RWPE1 (cell line): ENCODE measurements around the gene SLU7.

Experiments used
- CTCF ChIA-PET: fragments of 350-600 bp; sonication (Branson Sonifier 250); formaldehyde crosslinking; extraction: SDS; loops from one replicate; lab custom pipeline; 2021; lab: Yijun Ruan, JAX
- POLR2A ChIA-PET: fragments of 400-600 bp; formaldehyde crosslinking; extraction: SDS; loops from one replicate; lab custom pipeline; 2020; ENCODE audit warnings: antibody characterized with exemption; ENCODE audit not compliant: low non-redundant PET; lab: Yijun Ruan, JAX
- DNase-seq: peaks from one replicate; pipeline ENCODE4 v3.0.0; 2012; ENCODE audit warnings: low spot score
- H3K27ac ChIP-seq: fragments of 450-650 bp; 2 replicates; pipeline ENCODE4 v1.5.1; 2017
- CTCF ChIP-seq: fragments of 450-650 bp; conservative IDR thresholded peaks from 2 replicates; pipeline ENCODE4 v1.5.1; 2017; ENCODE audit warnings: low read depth, mild to moderate bottlenecking

Gene SLU7

GRCh38 chr5:160445132-160445531, 26.3 kb upstream of the SLU7 start:
- no peak for DNase-seq
- POLR2A ChIA-PET: no interaction called here
- no peak for TF ChIP-seq CTCF
- CTCF ChIA-PET: no interaction called here
- H3K27ac ChIP-seq: no peak overlapping the region

GRCh38 chr5:160444407-160444806, 25.5 kb upstream of the SLU7 start:
- DNase-seq: no peak
- no peak for TF ChIP-seq CTCF
- ChIA-PET POLR2A (no interaction called here), CTCF (no interaction called here)
- no peak overlapping the region for H3K27ac ChIP-seq

GRCh38 chr5:160442824-160443431, 24.0 kb upstream of the SLU7 start:
- no peak for TF ChIP-seq CTCF
- ChIA-PET POLR2A (no interaction called here), CTCF (interaction anchor here (0.9 kb wide), 1 partner anchor 19 kb away, joined by 4 read pairs; no protein-coding TSS in a partner anchor)
- DNase-seq: no peak
- H3K27ac ChIP-seq: no peak overlapping the region

- ChIA-PET CTCF (interaction anchor here (0.6 kb wide), 1 partner anchor 1432 kb away, joined by 3 read pairs; no protein-coding TSS in a partner anchor), POLR2A (interaction anchor here (0.6 kb wide), 1 partner anchor 22 kb away, joined by 8 read pairs; the partner anchor contains the start of gene SLU7)
- no peak for TF ChIP-seq CTCF
- no peak for DNase-seq
- H3K27ac ChIP-seq: no peak overlapping the region
Observed at GRCh38 chr5:160441311-160441781, 22.5 kb upstream of the SLU7 start.

- ChIA-PET CTCF (interaction anchor here (0.5 to 2.6 kb wide), 18 partner anchors 8 to 1940 kb away, joined by 3 to 15 read pairs (median 4); partner anchors contain the start of gene PTTG1), POLR2A (no interaction called here)
- TF ChIP-seq CTCF: peak; percentile 92
- H3K27ac ChIP-seq: no peak overlapping the region
- peak; percentile 91 for DNase-seq
Observed at GRCh38 chr5:160439205-160439600, 20.3 kb upstream of the SLU7 start.

GRCh38 chr5:160438316-160439204, 19.7 kb upstream of the SLU7 start:
- ChIA-PET CTCF (interaction anchor here (0.7 to 2.6 kb wide), 26 partner anchors 8 to 1029 kb away, joined by 3 to 15 read pairs (median 4); partner anchors contain the start of gene PTTG1), POLR2A (interaction anchor here (0.5 kb wide), 1 partner anchor 19 kb away, joined by 4 read pairs; no protein-coding TSS in a partner anchor)
- H3K27ac ChIP-seq: no peak overlapping the region
- peak; percentile 79 for DNase-seq
- TF ChIP-seq CTCF: peak; percentile 89
